CD4-positive, alpha-beta T cell treated with Interleukin-4 for 4 hours (primary cell): ENCODE results near the gene SLCO2A1.

Source experiments
- DNase-seq: peaks from one replicate; pipeline ENCODE4 v3.0.0-alpha.2; 2020

SLCO2A1 gene

GRCh38 chr3:133894353-133895207 is 135.1 kb downstream of the SLCO2A1 start:
- no peak for DNase-seq

- no peak for DNase-seq
Measured at GRCh38 chr3:133893683-133894352, 135.9 kb downstream of the SLCO2A1 start.

- DNase-seq, result no peak
Measured at GRCh38 chr3:133892541-133893231, 137.0 kb downstream of the SLCO2A1 start.

GRCh38 chr3:133891662-133892378 is 137.9 kb downstream of the SLCO2A1 start:
- DNase-seq, result no peak

GRCh38 chr3:133890972-133891644 is 138.6 kb downstream of the SLCO2A1 start:
- DNase-seq, result no peak

GRCh38 chr3:133890037-133890436 is 139.7 kb downstream of the SLCO2A1 start:
- no peak for DNase-seq

- no peak for DNase-seq
Measured at GRCh38 chr3:133888726-133889340, 140.9 kb downstream of the SLCO2A1 start.

- no peak for DNase-seq
Measured at GRCh38 chr3:133887803-133888703, 141.7 kb downstream of the SLCO2A1 start.

- DNase-seq, result no peak
Measured at GRCh38 chr3:133887074-133887802, 142.5 kb downstream of the SLCO2A1 start.

- DNase-seq, result no peak
Measured at GRCh38 chr3:133886031-133886722, 143.5 kb downstream of the SLCO2A1 start.

- no peak for DNase-seq
Measured at GRCh38 chr3:133884887-133885711, 144.6 kb downstream of the SLCO2A1 start.

- no peak for DNase-seq
Measured at GRCh38 chr3:133884054-133884886, 145.5 kb downstream of the SLCO2A1 start.

- DNase-seq, result no peak
Measured at GRCh38 chr3:133883641-133884040, 146.1 kb downstream of the SLCO2A1 start.

GRCh38 chr3:133882986-133883586 is 146.6 kb downstream of the SLCO2A1 start:
- DNase-seq, result no peak

- peak; percentile 9 for DNase-seq
Measured at GRCh38 chr3:133881939-133882825, 147.5 kb downstream of the SLCO2A1 start.

GRCh38 chr3:133881492-133881891 is 148.2 kb downstream of the SLCO2A1 start:
- no peak for DNase-seq
